GM10266 (cell line): ENCODE measurements around the gene DCTPP1.

Experiments
- DNase-seq: peaks from one replicate; pipeline ENCODE4 v3.0.0; 2012; ENCODE audit errors: extremely low spot score
- TF ChIP-seq, protein P1 (sequence below): IDR thresholded peaks from 2 replicates; pipeline ENCODE4 v1.5.1; 2012; ENCODE audit warnings: mild to moderate bottlenecking, low read depth; ENCODE audit not compliant: control insufficient read depth, insufficient read depth; ENCODE audit errors: missing control alignments

DCTPP1 gene

GRCh38 chr16:30445408-30446202 is 15.8 kb upstream of the DCTPP1 start, which contains the start of gene SEPHS2:
Gene SEPHS2, minus strand, starts transcription at chr16:30445874. Its CDS starts 147 bp downstream, at chr16:30445727.
- TF ChIP-seq, protein P1, sequence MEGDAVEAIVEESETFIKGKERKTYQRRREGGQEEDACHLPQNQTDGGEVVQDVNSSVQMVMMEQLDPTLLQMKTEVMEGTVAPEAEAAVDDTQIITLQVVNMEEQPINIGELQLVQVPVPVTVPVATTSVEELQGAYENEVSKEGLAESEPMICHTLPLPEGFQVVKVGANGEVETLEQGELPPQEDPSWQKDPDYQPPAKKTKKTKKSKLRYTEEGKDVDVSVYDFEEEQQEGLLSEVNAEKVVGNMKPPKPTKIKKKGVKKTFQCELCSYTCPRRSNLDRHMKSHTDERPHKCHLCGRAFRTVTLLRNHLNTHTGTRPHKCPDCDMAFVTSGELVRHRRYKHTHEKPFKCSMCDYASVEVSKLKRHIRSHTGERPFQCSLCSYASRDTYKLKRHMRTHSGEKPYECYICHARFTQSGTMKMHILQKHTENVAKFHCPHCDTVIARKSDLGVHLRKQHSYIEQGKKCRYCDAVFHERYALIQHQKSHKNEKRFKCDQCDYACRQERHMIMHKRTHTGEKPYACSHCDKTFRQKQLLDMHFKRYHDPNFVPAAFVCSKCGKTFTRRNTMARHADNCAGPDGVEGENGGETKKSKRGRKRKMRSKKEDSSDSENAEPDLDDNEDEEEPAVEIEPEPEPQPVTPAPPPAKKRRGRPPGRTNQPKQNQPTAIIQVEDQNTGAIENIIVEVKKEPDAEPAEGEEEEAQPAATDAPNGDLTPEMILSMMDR = peak; percentile 58
- peak; percentile 95 for DNase-seq

DNA sequence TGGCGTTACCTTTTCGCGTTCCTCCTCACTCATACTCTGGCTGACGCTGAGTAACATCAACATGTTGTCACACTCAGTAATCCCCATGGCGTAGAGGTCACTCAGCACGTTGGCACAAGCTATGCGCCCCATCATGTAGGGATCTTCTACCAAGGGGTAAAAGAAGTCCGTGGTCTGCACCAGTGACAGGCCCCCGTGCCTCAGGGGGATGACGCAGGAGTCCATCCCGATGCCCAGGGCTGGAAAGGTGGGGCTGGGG is 15.2 kb upstream of the DCTPP1 start:
- TF ChIP-seq, protein P1 = no peak
- DNase-seq = no peak

GRCh38 chr16:30444231-30445148 is 14.7 kb upstream of the DCTPP1 start:
- DNase-seq = no peak
- TF ChIP-seq, protein P1 = no peak

GRCh38 chr16:30443631-30444030 is 13.8 kb upstream of the DCTPP1 start:
- TF ChIP-seq, protein P1 = no peak
- no peak for DNase-seq

GRCh38 chr16:30439720-30440348 is 10.0 kb upstream of the DCTPP1 start:
- TF ChIP-seq, protein P1 = no peak
- DNase-seq = no peak

DNA sequence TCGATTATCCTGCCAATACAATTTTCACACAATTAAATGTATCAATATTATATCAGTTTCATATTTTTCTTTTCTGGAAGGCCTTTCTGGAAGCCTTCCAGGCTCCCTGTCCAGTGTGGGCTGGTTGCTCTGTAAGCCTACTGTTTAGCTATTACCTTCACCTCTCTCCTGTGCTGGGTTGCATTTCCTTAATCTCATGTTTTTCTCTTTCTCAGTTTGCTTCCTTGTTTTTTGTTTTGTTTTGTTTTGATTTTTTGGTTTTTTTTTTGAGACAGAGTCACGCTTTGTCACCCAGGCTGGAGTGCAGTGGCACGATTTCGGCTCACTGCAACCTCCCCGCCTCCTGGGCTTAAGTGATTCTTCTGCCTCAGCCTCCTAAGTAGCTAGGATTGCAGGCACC is 9.0 kb upstream of the DCTPP1 start:
- DNase-seq = no peak
- TF ChIP-seq, protein P1 = no peak
